Nucleus accumbens (tissue), 56 donors: Measurements from ENCODE around the gene TWIST1.

Experiments used
- DNase-seq, 56 donors: peaks; one replicate each; lab custom pipeline; 2025; lab: John Stamatoyannopoulos, UW

TWIST1 gene

DNA sequence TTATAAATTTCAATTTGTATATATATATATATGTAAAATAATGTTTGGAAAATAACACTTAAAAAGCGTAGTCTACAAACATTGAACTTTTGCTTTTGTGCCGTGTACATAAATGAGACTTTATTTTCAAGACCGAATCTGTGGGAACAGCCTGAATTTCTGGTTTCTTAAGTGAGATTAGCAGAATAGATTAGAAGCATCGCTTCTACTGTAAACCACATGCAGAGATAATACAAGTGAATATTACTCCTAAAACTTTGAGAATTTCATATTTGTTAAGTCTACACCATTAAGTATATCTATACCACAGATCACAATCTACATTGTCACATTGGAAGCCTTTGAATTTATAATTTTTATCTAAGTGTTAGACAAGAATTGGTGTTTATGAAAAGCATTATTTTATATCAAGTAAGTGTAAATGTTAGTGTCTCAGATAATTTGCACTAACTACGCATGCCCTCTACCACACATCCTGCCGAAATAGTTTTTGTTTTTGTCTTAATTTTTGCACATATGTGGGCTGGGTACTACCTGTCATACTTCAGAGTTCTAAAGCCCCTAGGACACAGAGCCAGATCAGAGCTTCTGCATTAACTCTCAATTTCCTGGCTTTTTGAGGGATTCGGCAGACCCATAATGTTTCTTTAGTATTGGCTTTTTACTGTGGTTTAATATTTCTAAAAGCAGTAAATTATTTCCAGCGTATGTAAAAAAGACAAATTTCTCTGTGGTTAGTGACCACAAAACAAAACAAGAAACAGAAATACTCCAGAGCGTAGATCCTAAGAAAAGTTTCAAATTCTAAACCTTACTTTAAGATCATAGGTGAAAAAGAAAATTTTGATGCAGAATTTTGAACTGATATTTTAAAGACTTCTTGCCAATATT lies 20.0 kb downstream of the TWIST1 start:
- no peak for DNase-seq

GRCh38 chr7:19095353-19095860 lies 22.0 kb downstream of the TWIST1 start:
- no peak for DNase-seq

- no peak for DNase-seq
Observed at GRCh38 chr7:19094598-19095352, 22.7 kb downstream of the TWIST1 start.

DNA sequence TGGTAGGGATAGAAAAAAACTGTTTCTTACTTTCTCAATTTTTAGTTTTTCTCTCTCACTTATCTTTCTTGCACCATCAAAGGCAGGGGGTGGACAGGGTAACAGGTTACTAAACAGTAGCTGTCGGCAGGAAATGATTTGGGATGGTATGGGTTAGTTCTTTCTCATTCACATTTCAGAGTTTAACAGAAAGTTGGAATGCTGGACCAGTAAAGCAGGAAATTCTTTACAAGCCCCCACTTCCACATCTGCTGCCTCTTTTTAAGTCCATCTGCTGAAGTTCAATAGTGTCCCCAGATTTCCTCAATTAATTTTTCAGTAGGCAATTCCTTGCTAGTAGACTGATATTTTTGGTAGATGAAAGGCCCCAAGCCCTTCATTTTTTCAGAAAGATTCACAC lies 23.3 kb downstream of the TWIST1 start:
- DNase-seq: no peak

DNA sequence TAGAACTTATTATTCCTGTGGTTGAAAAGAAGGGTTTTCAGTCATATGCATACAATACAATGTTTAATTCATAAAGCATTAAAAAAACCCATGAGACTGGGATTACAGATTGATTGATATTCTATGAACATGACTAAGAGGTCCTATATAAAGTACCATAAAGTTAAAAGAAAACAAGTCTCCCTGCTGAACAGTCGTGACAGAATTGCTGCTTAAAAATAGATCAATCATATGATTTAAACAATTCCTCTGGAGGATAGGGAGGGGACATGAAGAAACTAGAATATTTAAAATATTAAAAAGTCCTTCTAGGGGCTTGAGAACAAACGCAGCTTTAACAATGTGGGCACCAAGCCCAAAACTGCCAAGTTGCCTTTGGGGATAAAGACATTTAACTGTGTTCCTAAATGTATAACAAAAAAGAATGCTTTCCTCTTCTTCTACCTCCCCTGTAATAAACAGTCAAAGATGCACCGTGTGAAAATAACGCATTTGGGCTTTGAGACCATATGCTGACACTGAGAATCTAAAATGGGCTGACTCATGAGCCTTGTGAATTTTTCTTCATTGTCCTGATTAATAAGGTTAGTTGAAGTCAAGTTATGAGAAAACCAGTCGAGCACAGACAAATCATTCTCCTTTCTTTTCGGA lies 25.8 kb downstream of the TWIST1 start:
- DNase-seq: no peak

DNA sequence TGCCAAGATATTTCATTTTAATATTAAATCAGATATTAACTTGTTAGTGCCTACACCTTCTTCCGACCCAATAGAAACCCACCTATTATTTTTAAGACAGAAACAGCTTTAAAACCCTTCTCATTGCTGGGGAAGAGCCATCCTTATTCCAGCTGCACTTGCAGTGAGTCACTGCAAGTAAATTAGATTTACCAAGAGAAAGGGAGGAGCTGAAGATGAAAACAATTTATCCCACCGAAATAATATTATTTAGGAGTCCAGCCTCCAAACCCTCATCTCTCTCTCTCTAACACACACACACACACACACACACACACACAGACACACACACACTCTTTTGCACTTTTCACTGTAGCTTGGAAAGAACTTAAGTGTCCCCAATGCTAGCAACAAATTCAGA lies 26.9 kb downstream of the TWIST1 start:
- no peak for DNase-seq

GRCh38 chr7:19089797-19090196 lies 27.6 kb downstream of the TWIST1 start:
- DNase-seq: no peak

- DNase-seq: no peak
Observed at GRCh38 chr7:19089378-19089777, 28.1 kb downstream of the TWIST1 start.

DNA sequence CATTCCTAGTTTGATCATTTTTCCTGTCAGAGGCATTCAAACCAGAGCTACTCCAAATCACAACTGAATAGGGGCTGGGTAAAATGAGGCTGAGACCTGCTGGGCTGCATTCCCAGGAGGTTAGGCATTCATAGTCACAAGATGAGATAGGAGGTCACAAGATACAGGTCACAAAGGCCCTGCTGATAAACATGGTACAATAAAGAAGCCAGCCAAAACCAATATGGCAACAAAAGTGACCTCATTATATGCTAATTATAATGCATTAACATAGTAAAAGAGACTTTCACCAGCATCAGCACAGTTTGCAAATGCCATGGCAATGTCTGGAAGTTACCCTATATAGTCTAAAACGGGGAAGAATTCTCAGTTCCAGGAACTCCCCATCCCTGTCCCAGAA lies 37.3 kb downstream of the TWIST1 start:
- DNase-seq: no peak

DNA sequence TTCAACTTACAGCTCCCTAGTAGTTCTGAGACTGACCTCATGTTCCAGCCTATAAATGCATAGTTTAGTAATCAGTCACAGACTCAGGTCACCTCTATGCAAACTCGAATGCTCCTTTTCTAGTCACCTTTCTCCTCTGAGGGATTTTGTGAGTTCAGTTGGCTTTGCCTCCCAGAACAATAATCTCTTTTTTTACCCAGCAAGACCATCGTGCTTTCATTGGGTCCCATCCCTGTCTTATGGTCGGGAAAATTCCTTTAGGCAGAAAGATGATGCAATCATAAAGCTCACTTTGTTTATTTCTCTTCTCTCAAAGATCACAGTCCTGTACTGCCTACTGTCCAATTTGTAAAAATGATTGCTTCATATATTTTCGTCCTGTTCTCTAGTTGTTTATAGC lies 38.4 kb downstream of the TWIST1 start:
- no peak for DNase-seq

DNA sequence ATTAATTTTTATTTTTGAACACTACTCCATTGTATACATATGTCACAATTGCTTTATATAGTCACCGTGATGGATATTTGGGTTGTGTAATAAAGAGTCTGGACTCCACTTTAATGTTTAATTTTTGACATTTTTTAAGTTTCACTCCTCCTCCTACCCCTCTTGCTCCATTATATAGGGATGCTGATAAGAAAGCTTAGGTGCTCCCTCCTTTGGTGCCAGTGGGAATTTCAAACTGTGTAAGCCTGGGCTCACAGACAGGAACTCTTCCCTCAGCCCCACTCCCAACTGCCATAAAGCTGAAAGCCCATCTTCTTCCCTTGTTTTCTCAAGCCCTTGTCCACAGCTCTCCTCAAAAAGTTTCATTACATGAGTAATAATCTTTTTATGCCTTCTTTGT lies 47.6 kb downstream of the TWIST1 start:
- no peak for DNase-seq

DNA sequence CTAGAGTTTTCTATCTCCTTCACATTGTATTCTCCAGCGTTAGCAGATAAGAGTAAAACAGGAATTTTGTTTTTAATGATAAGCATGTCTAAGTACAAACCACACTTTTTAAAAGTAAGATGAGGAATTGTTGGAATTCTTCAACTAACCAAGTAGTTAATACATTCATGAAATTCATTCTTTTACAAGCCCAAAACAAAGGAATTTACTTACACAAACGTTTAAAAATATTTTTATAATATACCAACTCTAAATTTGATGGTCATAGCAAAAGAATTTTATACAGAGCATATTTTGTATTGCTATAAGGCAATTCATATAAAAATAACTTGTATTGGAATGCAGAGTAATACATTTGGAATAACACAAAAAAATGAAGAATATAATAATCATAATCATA lies 51.3 kb downstream of the TWIST1 start:
- DNase-seq: no peak
